Measurements from ENCODE around the gene SERINC3.
"Not testable (repeated sequence)": the region's sequence is repeated elsewhere in the genome, so short reads cannot be mapped to it uniquely, and the experiment has no call there.

Gene SERINC3

DNA sequence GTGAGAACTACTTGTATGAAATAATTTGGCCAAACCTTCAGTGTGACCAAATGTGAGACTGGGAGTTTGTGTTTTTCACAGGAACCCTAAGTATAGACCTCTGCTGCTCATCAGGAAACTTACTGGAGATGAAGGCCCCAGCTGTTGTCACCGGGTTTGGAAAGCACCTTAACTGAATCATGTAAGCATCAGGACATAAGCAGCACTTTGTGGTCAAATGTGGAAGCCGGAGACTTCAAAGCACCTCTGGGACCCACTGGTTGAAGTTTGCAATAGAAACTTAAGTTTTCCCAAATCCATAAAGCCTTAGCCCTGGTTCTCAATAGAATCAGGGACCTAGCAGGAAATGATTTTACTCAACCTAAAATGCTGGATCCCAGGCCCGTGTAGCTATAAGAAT, 31.9 kb downstream of the SERINC3 start:
- DNase-seq: no peak

- DNase-seq: no peak
Observed at GRCh38 chr20:44489223-44489622, 32.6 kb downstream of the SERINC3 start.

- DNase-seq: no peak
Observed at GRCh38 chr20:44488551-44488950, 33.3 kb downstream of the SERINC3 start.

DNA sequence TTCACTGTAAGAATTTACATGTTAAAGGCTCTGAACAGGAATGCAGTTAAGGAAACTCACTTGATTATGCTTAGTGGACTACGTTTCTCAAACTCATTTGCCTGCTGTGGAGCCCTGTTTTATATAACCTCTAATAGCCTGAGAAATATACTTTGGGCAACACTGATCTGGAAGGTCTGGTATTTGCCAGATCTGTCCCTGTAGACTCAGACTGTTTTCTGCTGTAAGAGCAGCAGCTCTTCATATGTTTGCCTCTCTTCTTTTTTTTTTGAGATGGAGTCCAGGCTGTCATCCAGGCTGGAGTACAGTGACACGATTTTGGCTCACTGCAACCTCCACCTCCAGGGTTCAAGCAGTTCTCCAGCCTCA, 36.1 kb downstream of the SERINC3 start:
- no peak for DNase-seq

- DNase-seq: no peak
Observed at GRCh38 chr20:44485078-44485829, 36.6 kb downstream of the SERINC3 start.

- DNase-seq: no peak
Observed at GRCh38 chr20:44483112-44483511, 38.8 kb downstream of the SERINC3 start.

DNA sequence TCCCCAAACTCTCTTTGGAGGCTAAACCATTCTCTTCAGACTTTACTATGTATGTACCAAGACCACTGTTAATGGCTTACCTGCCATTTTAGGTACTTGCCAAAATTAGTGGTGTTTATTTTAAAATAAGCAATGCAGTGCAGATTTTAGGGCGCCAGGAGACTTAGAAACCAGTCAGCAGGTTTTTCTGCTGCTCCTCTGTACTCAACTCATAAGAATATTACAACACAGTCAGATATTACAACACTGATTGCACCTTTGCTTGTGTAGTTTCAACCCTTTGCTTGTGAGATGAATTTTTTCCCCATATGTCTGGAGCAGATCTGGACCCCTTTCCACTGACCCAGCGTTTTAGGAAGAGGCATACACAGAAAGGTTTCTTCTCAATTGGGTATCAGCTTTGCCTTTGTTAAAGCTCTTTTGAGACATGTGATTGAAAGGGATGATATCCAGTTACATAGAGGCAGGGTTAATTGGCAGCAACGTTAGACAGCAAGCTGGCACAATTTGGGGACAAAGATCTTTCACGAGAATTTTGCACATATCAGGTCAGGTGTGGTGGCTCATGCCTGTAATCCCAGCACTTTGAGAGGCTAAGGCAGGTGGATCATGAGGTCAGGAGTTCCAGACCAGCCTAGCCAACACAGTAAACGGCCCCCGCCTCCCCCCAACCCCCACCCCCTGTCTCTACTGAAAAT, 40.0 kb downstream of the SERINC3 start:
- DNase-seq: peak; percentile 55

DNA sequence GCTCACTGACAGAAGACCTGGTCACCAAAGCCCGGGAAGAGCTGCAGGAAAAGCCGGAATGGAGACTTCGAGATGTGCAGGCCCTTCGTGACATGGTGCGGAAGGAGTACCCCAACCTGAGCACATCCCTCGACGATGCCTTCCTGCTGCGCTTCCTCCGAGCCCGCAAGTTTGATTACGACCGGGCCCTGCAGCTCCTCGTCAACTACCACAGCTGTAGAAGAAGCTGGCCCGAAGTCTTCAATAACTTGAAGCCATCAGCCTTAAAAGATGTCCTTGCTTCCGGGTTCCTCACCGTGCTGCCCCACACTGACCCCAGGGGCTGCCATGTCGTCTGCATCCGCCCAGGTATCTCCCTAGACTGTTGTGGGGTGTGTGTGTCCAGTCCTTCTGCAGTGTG, 41.8 kb downstream of the SERINC3 start:
- no peak for DNase-seq

- DNase-seq: no peak
Observed at GRCh38 chr20:44479643-44480042, 42.2 kb downstream of the SERINC3 start.

DNA sequence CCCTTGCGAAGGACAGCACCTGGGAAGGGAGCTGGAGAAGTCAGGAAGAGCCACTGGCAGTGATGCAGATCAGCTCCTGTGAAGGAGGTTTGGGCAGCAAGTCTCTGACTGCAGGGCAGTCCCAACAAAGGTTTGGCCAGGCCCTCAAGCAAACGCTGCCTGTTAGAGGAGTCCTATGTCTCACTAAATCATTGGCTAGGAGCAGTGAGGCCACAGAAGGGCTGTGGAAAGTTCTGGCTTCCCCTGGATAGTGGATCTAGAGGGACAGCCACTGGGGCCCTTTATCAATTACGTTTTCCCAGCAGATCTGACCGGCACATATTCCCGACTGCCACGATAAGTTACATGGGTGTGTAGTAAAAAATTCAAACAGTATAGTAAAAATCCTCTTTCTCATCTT, 43.7 kb downstream of the SERINC3 start:
- no peak for DNase-seq

DNA sequence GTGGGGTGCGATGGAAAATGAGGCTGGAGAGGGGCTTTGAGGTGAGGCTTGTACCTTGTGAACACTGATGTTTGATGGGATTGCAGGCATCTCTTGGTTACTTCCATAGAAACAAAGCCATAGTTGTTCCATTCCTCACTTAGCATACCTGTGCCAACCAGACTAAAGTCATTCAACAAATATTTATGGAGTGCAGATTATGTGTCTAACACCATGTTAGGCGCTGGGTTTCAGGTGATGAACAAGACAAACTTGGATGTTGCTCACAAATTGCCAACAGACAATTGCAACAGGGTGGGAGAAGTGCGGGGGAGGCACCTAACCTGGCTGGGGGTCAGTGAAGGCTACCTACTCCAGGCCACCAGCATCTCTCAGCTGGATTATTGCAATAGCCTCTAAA, 44.7 kb downstream of the SERINC3 start:
- DNase-seq: no peak

DNA sequence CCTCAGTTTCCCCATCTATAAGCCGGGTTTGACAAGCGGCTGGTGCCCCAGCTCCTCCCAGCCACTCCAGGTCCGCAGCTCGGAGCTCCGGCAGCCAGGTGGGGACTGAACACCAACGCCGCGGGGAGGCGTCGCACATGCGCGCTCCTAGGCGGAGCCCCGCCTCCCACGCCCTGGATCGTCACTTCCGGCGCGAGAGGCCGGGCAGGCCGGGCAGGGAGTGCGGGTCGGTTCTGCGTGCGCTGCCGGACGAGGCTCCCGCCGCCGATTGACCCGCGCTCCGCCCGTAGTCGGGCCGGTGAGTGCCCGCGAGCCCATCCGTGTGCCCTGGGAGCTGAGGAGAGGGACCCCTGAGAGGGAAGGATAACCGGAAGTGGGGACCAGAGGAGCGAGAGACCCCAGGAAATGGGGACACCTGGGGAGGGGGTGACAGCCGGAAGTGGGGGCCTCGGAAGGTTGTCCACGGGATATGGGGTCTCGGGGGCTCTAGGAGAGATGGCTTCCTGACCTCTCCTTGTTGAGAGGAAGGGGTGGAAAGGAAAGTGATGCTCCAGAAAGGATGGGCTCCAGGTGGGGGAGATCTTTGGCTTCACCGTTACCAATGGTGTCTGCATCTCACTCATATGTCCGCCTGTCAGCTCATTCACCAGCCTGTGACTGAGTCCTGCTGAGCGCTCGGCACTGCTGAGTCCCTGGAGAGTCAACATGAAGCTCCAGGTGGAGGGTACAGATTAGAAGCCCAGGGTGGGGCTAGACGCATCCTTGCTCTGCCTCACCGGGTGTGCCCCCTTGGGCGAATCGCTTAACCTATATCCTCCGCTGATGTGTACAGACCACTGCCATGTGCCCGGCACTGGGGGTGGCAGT, 45.9 kb downstream of the SERINC3 start, which contains the start of gene TTPAL:
TTPAL (plus strand) TSS at position 181 of the 867 bp plus-strand sequence. CDS start 4,126 bp downstream, outside the sequence.
- peak; percentile 96 for DNase-seq

- no peak for DNase-seq
Observed at GRCh38 chr20:44475372-44475693, 46.5 kb downstream of the SERINC3 start.

DNA sequence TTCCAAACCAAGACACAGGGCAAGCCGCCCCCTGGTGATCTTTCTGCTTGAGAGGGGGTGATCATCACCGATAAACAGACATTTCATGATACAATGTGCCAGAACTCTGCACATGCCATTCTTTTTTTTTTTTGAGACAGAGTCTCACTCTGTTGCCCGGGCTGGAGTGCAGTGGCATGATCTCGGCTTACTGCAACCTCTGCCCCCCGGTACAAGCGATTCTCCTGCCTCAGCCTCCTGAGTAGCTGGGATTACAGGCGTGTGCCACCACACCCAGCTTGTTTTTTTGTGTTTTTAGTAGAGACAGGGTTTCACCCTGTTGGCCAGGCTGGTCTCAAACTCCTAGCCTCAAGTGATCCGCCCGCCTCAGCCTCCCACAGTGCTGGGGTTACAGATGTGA, 49.6 kb downstream of the SERINC3 start:
- DNase-seq: not testable (repeated sequence)

- DNase-seq: no peak
Observed at GRCh38 chr20:44471481-44471882, 50.4 kb downstream of the SERINC3 start.

GRCh38 chr20:44470327-44470726, 51.5 kb downstream of the SERINC3 start:
- no peak for DNase-seq

- DNase-seq: no peak
Observed at GRCh38 chr20:44468044-44468782, 53.7 kb downstream of the SERINC3 start.

GRCh38 chr20:44467289-44467883, 54.5 kb downstream of the SERINC3 start:
- DNase-seq: no peak

- no peak for DNase-seq
Observed at GRCh38 chr20:44465001-44465560, 56.8 kb downstream of the SERINC3 start.

DNA sequence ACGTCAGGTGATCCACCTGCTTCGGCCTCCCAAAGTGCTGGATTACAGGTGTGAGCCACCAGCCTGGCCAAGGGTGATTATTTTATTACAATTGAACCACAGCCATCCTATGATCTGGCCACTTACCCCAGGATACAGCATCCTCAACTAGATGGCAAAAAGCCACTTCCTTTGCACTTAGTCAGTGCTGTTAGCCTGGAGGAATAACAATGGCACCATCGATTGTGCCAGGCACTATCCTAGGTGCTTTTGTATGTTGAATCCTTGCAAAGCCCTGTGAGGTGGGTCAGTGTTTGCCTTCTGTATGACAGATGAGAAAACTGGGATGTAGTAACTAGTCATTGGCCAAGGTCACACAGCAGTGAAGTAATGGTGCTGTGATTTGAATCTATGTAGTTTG, 57.4 kb downstream of the SERINC3 start:
- DNase-seq: no peak

DNA sequence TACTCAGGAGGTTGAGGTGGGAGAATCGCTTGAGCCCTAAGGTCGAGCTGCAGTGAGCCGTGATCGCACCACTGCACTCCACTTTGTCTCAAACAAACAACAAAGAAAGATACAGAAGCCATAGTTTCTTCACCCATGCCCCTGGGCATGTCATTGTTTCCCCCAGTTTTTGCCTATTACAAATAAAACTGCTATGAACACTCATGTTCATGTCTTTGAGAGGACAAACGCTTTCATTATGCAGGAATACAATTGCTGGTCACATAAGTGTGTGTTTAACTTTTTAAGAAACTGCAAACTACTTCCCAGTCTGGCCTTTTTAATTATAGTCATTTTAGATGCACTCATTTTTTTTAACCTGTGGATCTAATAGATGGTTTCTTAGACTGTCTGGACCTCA, 58.4 kb downstream of the SERINC3 start:
- no peak for DNase-seq

GRCh38 chr20:44461803-44462174, 60.1 kb downstream of the SERINC3 start:
- DNase-seq: no peak

Data from NCI-H2171 (cell line).